ENCODE data around the gene ATXN1.
A peak's percentile ranks its signal among the peaks of the same experiment; 100 is the strongest.

The ATXN1 gene

GRCh38 chr6:16729744-16730143 is 31.5 kb downstream of the ATXN1 start:
- no peak for DNase-seq (ENCODE audit: low read depth)
- H3K4me3 ChIP-seq (ENCODE audit: control insufficient read depth, low read depth, low read length) = no peak overlapping the region
- TF ChIP-seq, protein P1, sequence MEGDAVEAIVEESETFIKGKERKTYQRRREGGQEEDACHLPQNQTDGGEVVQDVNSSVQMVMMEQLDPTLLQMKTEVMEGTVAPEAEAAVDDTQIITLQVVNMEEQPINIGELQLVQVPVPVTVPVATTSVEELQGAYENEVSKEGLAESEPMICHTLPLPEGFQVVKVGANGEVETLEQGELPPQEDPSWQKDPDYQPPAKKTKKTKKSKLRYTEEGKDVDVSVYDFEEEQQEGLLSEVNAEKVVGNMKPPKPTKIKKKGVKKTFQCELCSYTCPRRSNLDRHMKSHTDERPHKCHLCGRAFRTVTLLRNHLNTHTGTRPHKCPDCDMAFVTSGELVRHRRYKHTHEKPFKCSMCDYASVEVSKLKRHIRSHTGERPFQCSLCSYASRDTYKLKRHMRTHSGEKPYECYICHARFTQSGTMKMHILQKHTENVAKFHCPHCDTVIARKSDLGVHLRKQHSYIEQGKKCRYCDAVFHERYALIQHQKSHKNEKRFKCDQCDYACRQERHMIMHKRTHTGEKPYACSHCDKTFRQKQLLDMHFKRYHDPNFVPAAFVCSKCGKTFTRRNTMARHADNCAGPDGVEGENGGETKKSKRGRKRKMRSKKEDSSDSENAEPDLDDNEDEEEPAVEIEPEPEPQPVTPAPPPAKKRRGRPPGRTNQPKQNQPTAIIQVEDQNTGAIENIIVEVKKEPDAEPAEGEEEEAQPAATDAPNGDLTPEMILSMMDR (IDR thresholded peaks at IDR 0.05; ENCODE audit: control insufficient read depth, insufficient read depth, low read depth, low read length, missing control alignments) = no peak

- TF ChIP-seq, protein P1 (IDR thresholded peaks at IDR 0.05; ENCODE audit: control insufficient read depth, insufficient read depth, low read depth, low read length, missing control alignments) = no peak
- DNase-seq (ENCODE audit: low read depth) = no peak
- H3K4me3 ChIP-seq (ENCODE audit: control insufficient read depth, low read depth, low read length) = no peak overlapping the region
Measured at GRCh38 chr6:16729183-16729691, 32.0 kb downstream of the ATXN1 start.

DNA sequence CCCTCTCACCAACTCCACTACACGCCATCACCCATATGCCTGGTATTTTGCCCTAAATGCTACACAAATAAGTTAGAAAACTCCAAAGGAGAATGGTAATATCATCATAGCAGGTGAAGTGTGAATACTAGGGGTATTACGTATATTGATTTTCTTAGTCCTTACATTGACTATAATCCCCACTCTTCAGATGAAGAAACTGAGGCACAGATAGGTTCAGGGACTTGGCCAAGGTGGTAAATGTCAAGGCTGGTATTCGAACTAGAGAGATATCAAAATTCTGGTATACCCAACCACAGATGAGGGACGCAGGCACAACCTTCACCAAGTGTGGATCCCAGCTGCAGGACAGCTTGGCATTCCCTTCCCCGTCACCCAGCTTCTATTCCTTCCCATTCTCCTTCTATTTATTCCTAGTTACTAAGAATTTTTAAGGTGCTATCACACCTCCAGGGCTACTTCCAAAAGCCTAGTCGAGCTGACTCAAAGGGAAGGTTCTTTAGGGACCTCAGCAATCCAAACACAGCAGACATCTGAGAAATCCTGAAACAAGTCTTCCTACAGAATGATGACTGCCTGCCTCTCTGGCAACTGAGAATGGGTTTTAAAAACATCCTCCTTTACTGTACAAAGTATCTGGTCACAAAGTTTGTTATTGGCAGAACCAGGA is 32.6 kb downstream of the ATXN1 start:
- TF ChIP-seq, protein P1 (IDR thresholded peaks at IDR 0.05; ENCODE audit: control insufficient read depth, insufficient read depth, low read depth, low read length, missing control alignments) = no peak
- no peak overlapping the region for H3K4me3 ChIP-seq (ENCODE audit: control insufficient read depth, low read depth, low read length)
- no peak for DNase-seq (ENCODE audit: low read depth)

DNA sequence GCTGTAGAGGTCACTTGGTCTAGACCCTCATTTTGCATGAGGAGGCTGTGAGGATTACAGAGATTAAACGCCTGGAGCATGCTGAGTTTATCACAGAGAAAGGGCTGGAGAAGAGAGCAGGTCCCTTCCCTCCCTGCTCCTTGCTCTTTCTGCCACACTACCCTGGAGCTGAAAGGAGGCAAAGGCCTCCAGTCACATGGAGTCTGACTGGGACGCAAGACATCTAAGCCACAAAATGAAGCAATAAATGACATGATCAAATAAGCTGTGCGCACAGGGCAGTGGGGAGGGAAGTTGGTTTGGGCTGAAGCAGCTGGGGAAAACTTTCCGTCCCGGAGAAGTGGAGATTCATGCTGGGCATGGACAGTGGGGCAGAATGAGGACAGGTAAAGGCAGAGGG is 33.3 kb downstream of the ATXN1 start:
- DNase-seq (ENCODE audit: low read depth) = no peak
- H3K4me3 ChIP-seq (ENCODE audit: control insufficient read depth, low read depth, low read length) = no peak overlapping the region
- TF ChIP-seq, protein P1 (IDR thresholded peaks at IDR 0.05; ENCODE audit: control insufficient read depth, insufficient read depth, low read depth, low read length, missing control alignments) = no peak

DNA sequence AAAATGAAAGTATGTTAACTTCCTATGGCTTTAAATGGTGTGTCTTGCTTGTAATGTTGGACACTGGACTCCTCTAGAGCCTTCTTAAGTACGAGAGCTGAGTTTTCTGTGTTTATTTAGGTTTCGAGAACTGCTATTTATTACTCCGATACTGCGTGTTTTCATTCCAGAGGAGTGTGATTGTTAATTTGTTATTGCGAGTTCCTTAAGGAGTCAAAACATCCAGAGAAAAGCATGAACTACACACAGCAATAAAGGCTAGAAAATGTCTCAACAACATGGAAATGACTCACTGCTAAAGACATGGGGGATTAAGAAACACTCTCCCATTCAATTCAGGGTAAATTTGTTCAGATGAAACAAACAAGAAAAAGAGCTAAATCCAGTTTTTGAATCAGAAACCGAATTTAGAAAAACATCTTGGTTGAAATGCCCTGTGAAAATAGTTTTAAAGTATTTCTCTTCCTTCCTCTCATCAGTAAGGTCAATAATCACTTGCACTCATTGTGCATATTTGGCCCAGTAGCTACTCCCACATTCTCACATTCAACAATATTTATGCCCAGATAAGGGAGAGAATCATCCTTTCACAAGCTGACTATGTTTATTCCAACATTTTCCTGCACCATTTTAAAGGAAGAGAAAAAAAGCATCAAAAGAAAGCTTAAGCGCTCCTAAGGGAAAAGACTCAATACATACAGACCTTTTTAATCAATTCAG is 36.0 kb downstream of the ATXN1 start:
- H3K4me3 ChIP-seq (ENCODE audit: control insufficient read depth, low read depth, low read length) = no peak overlapping the region
- TF ChIP-seq, protein P1 (IDR thresholded peaks at IDR 0.05; ENCODE audit: control insufficient read depth, insufficient read depth, low read depth, low read length, missing control alignments) = no peak
- peak; percentile 59 for DNase-seq (ENCODE audit: low read depth)

DNA sequence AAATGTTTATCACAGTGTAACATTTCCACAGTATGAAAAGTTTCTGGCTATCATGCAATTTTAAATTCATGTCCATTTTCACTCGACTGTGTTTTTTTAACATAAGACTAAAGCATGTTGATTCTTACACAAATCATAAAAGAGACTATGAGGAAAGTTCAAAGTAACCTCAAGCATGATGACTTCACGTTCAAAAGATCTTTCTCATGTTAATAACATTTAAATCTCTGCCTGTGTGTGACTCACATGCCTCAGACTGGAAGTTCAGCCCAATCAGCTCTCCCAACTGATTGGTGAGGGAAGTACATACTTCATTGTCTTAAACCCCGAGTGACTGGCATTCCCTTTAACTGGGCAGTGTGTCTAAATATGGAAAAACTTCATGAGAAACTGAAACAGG is 37.4 kb downstream of the ATXN1 start:
- peak; percentile 83 for DNase-seq (ENCODE audit: low read depth)
- TF ChIP-seq, protein P1 (IDR thresholded peaks at IDR 0.05; ENCODE audit: control insufficient read depth, insufficient read depth, low read depth, low read length, missing control alignments) = no peak
- H3K4me3 ChIP-seq (ENCODE audit: control insufficient read depth, low read depth, low read length) = no peak overlapping the region

Data from AG09309 (cell line).